ENCODE measurements around the gene DSG2.
A peak's percentile ranks its signal among the peaks of the same experiment; 100 is the strongest.
"Not testable (repeated sequence)": the region's sequence is repeated elsewhere in the genome, so short reads cannot be mapped to it uniquely, and the experiment has no call there.

DSG2 gene

DNA sequence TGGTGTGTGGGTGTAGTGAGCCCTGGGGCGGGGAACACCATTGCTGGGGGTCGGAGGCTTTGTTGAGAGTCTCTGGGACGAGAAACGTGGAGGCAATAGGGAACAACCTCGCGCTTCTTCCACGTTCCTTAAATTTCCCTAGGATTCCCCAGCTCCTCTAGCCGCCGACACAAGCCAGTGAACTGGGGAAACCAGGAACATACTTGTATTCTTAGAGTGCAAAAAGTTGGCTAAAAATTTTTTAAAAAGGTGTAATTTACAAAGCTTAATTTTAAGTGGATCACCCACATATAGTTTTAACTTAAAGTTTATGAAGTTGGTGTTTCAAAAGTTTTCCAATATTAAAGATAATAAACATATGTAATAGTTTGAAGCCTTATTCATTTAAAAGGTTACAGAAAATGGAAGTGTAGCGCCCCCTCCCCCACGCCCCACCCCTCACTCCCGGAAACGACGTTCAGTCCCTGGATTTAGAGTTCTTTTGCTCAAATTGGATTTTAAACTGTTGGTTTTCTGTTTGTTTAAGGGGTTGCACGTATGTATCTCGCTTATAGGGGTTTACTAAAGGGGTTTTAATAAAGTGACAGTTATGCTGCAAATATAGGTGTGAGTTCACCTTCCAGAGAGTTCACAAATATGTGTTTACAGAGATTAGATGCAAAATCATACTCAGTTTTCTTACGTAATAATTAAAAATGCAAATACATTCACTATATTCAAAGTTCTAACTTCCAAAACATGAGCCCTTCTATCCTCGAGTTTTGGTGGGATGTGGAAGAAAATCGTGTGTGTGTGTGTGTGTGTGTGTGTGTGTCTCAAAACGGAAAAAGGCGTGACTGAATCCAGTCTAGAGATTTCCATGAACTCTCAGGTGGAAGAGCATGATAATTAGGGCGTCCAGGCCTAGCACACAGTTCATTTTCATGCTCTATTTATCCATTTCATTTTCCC lies 872 bp downstream of the DSG2 start:
- intact Hi-C loops (cut with DNase I): no loop called here
- DNase-seq: peak in 1 of 42 donors; percentile 47

DNA sequence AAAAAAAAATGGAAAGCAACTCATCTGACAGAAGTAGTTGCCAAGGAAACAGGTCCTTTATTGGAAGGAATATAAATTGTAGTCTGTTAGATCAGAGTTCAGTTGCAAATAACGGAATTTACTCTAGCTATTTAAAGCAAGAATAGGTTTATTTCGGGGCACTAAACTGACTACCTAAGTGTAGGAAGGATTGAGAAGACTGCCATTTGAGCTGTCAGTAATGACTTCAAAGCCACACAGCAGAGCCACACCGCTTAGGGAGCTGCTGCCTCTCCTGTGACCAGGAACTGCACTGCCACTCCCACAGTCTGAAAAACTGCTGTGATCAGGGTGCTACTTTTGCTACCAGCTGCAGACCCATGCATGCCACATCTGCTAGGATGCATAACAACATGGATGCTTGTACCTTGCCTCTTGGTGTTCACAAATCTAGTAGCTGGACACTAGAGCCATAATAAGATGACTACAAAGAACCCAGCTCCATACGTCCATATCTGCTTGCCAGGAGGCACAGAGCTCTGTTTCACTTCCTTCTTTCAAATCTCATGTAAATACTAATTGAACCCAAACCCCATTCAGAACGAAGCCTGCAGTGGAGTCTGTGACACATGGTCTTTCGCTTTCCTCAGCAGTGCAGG lies 2.2 kb downstream of the DSG2 start:
- intact Hi-C loops (cut with DNase I): no loop called here
- peak in 1 of 42 donors; percentile 47 for DNase-seq

- DNase-seq: no peak
- intact Hi-C loops (cut with DNase I): no loop called here
Measured at GRCh38 chr18:31503011-31503410, 5.0 kb downstream of the DSG2 start.

DNA sequence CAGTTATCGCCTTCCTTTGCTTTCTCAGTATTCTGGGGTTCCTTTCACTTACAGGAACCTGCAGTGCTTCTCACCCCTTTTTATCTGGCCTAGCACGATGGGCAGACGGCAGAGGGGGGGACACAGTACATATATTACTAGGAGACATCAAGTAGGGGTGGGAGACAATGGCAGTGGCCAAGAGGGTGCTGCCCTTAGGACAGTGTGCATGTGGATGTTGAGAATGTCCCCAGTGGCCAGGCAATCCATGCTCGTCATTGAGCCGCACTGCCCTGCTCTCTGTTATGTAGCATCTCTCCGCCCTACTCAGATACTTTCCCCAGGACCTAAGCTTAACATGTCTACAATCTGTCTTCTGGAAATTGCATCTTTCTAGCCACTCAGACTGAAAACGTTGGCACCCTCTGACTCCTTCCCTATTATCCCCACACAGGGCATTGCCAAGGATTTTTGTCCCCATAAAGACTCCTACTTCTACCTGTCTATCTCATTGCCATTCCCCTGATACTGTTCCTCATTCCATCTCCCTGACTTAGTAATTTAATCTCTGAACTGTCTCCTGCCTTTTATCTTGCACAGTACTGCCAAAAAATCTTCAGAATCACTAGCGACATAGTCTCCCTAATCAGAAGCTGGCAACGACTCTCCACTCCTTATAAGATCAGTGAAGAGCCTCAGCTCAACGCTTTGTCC lies 6.6 kb downstream of the DSG2 start:
- no peak for DNase-seq
- intact Hi-C loops (cut with DNase I): no loop called here

DNA sequence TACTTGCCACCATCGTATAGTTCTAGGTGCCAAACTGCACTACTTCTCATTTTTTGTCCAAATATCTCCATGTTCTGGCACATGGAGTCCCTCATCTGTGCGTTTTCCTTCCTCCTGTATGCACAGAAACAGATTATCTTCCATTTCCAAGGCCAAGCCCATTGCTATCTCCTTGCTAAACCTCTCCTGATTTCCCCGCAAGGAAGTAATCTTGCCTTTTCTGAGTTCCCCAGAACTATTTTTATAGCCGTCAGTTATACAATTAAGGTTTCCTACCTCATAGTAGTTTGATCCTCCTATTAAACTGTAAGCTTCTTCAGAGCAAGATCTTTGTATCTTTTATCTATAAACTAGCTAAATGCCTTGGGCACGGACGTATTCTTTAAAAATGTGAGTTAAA lies 7.2 kb downstream of the DSG2 start:
- intact Hi-C loops (cut with DNase I): no loop called here
- DNase-seq: no peak

DNA sequence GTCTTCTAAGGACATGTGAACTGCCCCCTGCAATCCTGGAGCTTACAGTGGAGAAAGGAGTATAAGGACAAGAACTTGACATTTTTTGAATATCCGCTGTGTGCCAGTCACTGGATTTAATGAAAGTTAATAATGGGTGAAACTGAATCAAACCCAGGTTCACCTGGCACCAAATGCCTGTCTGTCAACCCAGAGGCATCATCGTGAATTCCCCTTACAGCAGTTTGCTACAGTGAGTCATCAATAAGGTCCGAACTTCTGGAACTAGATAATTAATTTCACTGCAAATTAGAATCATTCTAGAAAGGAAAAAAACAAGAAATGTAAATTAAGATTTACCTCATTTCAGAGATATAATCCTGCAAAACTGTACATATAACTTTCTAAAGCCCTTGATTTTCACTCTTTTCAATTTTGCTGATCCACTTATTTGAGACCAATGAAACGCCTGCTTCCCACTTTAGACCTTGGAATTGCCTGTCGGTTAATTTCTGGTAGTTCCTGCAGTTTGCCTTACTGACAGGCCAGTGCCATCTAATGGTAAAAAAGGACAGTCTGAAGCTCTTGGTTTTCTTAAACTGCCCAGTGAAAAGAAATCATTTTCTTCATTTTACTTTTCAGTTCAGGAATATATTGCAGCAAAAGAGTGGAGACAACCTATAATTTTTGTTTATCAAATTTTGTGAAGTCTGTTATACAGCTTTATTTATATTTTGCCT lies 8.2 kb downstream of the DSG2 start:
- DNase-seq: no peak
- intact Hi-C loops (cut with DNase I): no loop called here

GRCh38 chr18:31507124-31507523 lies 9.1 kb downstream of the DSG2 start:
- intact Hi-C loops (cut with DNase I); DNase-seq: not testable (repeated sequence)

DNA sequence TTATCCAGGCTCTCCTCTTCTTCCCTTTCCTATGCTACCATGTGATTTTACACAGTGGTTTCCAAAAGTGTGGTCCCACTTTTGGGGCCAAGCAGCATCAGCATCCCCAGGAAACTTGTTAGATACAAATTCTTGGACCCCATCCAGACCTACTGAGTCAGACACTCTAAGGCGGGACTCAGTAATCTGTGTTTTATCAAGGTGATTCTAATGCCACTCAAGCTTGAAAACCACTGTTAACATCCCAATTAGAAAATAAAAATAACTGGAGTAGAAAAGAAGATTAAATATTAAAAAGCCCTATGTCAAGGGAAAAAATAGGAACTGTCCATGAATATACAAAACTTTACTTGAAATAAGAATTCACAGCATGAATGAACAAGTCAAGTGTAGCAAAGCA lies 10.8 kb downstream of the DSG2 start:
- DNase-seq: no peak
- intact Hi-C loops (cut with DNase I): no loop called here

DNA sequence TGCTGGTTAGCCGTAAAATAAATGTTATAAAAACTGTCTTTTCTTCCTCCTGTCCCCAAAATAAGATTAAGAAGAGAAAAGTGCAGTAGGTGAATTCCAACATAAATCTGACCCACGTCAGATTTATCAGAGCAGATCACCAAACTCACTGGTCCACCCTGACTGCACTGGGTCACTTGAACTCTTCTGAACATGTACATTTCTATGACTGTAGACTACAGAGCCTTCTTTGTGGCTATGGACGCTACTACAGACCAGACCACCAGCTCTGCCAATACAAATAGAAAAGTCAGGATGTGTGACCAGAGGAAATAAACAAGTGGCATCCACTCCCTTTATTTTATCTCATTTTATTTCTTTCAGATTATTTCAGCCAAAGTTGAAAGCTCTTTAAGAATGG lies 11.6 kb downstream of the DSG2 start:
- no peak for DNase-seq
- intact Hi-C loops (cut with DNase I): no loop called here

- intact Hi-C loops (cut with DNase I): no loop called here
- DNase-seq: no peak
Measured at GRCh38 chr18:31510319-31510718, 12.3 kb downstream of the DSG2 start.

- intact Hi-C loops (cut with DNase I): no loop called here
- no peak for DNase-seq
Measured at GRCh38 chr18:31511098-31511497, 13.1 kb downstream of the DSG2 start.

DNA sequence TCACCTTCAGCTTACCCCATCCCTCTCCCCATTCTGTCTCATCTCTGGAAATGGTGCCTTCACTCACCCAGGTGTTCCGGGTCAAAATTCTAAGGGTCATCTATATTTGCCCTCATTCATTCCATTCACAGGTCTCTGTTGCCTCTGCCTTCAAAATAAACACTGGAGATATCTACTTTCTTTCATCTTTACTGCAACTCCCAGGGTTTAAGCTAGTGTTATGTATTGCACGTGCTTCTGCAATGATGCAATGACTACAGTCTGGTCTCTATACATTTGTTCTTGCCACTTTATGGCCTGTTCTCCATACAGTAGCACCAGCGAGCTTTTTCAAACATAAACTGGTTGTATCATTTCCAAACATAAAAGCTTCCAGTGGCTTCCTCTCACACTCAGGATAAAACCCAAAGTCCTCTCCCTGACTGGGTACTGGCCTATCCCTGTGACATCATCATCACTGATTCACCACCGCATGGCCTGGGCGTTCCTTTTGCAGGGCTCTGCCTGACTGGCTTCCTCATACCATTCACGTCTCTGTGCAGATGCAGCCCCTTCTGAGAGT lies 14.3 kb downstream of the DSG2 start:
- intact Hi-C loops (cut with DNase I): no loop called here
- no peak for DNase-seq

DNA sequence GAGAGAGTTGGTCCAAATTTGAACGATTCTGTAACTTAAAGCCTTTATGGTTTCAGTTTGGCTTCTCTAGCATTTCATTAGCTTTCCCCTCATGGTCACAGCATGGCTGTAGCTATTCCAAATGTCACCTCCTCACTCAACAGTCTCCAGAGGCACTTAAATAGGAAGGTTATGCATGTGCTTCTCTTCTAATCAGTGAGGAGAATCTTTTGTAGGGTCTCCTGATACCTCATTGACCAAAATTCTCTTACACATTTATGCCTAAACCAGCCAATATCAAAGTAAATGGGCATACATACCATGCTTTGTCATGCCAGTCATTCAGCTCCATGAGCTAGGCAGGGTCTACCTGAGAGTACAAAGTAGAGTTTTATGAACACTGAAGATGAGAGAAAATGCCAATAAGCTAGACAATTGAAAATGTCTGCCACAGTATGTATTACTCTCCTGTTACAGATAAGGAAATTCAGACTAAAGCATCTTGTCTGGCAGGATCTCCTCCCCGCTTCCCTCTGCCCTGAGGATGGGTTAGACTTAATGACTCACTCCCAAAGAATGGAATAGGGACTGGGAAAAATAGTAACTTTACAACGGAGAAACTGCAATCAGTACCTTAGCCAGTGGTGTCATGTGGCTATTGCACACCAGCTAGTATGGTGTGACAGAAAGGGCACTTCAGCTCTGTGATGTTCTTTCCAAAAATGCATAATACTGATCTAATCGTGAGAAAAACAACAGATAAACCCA lies 15.4 kb downstream of the DSG2 start:
- no peak for DNase-seq
- intact Hi-C loops (cut with DNase I): no loop called here

DNA sequence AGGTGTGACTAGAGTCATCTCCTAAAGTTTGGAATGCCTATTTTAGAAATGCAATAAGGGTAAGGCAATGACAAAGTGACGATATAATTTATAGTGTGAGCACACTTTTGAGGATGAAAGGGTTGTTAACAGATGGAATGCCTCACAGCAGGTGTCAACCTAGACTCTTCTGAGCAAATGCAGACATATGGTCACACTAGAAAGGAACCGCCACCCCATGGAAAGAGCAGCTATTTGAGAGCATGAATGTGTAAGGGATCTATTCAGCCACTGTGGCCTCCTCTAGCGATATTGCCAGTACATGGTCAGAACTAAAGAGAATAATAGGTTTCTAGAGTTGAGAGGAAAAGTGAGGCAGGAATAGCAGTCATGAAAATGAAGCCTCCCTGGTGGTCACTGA lies 18.5 kb downstream of the DSG2 start:
- no peak for DNase-seq
- intact Hi-C loops (cut with DNase I): no loop called here

DNA sequence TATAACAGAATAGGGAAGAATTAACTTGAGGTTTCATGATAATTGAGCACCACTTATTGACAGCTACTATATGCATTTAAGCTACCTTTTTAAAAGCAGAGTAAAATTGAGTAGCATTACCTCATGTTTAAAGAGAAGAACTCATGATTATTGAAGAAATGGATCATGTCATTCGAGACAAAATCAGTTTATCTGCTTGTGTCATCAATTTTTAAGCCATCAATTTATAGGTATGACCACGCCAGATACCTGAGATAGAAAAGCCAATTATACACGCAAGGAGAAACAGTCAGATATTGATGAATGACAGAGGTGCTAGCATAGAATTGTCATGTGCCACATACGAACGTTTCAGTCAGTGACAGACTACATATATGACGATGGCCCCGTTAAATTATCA lies 28.4 kb downstream of the DSG2 start:
- intact Hi-C loops (cut with DNase I): no loop called here

DNA sequence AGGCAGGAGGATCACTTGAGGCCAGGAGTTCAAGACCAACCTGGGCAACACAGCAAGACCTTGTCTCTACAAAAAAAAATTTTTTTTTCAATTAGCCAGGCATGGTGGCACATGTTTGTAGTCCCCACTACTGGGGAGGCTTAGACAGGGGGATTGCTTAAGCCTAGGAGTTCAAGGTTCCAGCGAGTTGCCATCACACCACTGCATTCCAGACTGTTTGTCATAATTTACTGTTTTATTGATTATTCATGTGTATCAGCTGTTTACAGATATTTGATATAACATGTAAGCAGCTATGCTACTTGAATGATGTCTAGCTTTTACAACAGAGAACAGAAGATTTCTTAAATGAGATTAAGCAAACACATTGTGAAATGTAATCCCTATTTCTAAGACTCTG lies 35.3 kb downstream of the DSG2 start:
- DNase-seq: no peak
- intact Hi-C loops (cut with DNase I): no loop called here

More for the DNA sequence above, 28.4 kb downstream of the DSG2 start:
- DNase-seq: no peak

GRCh38 chr18:31538837-31539236 lies 40.9 kb downstream of the DSG2 start:
- intact Hi-C loops (cut with DNase I): no loop called here
- DNase-seq: no peak

DNA sequence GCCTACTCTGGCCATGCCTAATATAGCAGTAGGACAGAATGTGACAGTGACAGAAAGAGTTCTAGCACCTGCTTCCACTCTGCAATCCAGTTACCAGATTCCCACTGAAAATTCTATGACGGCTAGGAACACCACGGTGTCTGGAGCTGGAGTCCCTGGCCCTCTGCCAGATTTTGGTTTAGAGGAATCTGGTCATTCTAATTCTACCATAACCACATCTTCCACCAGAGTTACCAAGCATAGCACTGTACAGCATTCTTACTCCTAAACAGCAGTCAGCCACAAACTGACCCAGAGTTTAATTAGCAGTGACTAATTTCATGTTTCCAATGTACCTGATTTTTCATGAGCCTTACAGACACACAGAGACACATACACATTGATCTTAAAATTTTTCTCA lies 48.5 kb downstream of the DSG2 start:
- intact Hi-C loops (cut with DNase I): no loop called here
- DNase-seq: no peak

Data from head of caudate nucleus (tissue), 42 donors.